HepG2 (cell line): ENCODE data around the gene MRS2. TPM values are rescaled to one million over a fixed set of nuclear protein-coding genes. Genes with fewer than 3 reads are reported as not detected.
A peak's percentile ranks its signal among the peaks of the same experiment; 100 is the strongest.

ENCODE experiments used
- ARID4A ChIP-seq: sonication (generic); formaldehyde crosslinking; IDR thresholded peaks from 2 replicates; pipeline ENCODE4 v1.5.0; 2020; ENCODE audit warnings: mild to moderate bottlenecking, missing genetic modification reagents, borderline replicate concordance
- GATAD2A ChIP-seq: IDR thresholded peaks from 2 replicates; pipeline ENCODE4 v1.6.1; 2016
- GRHL1 ChIP-seq: sonication (generic); formaldehyde crosslinking; conservative IDR thresholded peaks from 2 replicates; pipeline ENCODE4 v1.8.0; 2022; ENCODE audit warnings: missing genetic modification reagents
- HDAC2 ChIP-seq: sonication (generic); formaldehyde crosslinking; IDR thresholded peaks from 2 replicates; pipeline ENCODE4 v1.4.0; 2020; ENCODE audit warnings: missing genetic modification reagents
- KLF13 ChIP-seq: sonication (generic); formaldehyde crosslinking; IDR thresholded peaks from 2 replicates; pipeline ENCODE4 v1.4.0; 2020; ENCODE audit warnings: mild to moderate bottlenecking, missing genetic modification reagents
- KLF15 ChIP-seq: sonication (generic); formaldehyde crosslinking; IDR thresholded peaks from 2 replicates; pipeline ENCODE4 v1.8.1; 2023; ENCODE audit warnings: borderline replicate concordance, mild to moderate bottlenecking, inconsistent platforms, missing genetic modification reagents, mixed read lengths
- PHF5A ChIP-seq: IDR thresholded peaks from one replicate; pipeline ENCODE4 v1.6.1; 2018; ENCODE audit warnings: low read depth, missing genetic modification reagents; ENCODE audit not compliant: unreplicated experiment
- REL ChIP-seq: sonication (generic); formaldehyde crosslinking; conservative IDR thresholded peaks from 2 replicates; pipeline ENCODE4 v1.8.0; 2022; ENCODE audit warnings: mild to moderate bottlenecking, missing genetic modification reagents, moderate library complexity
- SKIL ChIP-seq: sonication (generic); formaldehyde crosslinking; IDR thresholded peaks from 2 replicates; pipeline ENCODE4 v1.8.0; 2022; ENCODE audit warnings: missing genetic modification reagents, mild to moderate bottlenecking, moderate library complexity, borderline replicate concordance
- SNAPC2 ChIP-seq: sonication (generic); formaldehyde crosslinking; IDR thresholded peaks from 2 replicates; pipeline ENCODE4 v1.8.1; 2022; ENCODE audit warnings: mild to moderate bottlenecking, missing genetic modification reagents
- SRY ChIP-seq: sonication (generic); formaldehyde crosslinking; IDR thresholded peaks from 2 replicates; pipeline ENCODE4 v1.8.0; 2022; ENCODE audit warnings: mild to moderate bottlenecking, missing genetic modification reagents
- TEAD3 ChIP-seq: optimal IDR thresholded peaks from 2 replicates; pipeline ENCODE3; 2016; ENCODE audit warnings: borderline replicate concordance
- THAP11 ChIP-seq: IDR thresholded peaks from 2 replicates; pipeline ENCODE4 v1.6.1; 2016; ENCODE audit warnings: missing biosample characterization, missing genetic modification reagents
- TMF1 ChIP-seq: sonication (generic); formaldehyde crosslinking; IDR thresholded peaks from 2 replicates; pipeline ENCODE4 v1.8.1; 2022; ENCODE audit warnings: low read depth, missing genetic modification reagents
- ZBTB7A ChIP-seq: sonication (generic); formaldehyde crosslinking; IDR thresholded peaks from 2 replicates; pipeline ENCODE4 v1.8.0; 2022; ENCODE audit warnings: mild to moderate bottlenecking, missing genetic modification reagents
- ZFP37 ChIP-seq: sonication (generic); formaldehyde crosslinking; IDR thresholded peaks from 2 replicates; pipeline ENCODE4 v1.4.0; 2020; ENCODE audit warnings: missing genetic modification reagents, borderline replicate concordance
- ZNF577 ChIP-seq: sonication (generic); formaldehyde crosslinking; IDR thresholded peaks from 2 replicates; pipeline ENCODE4 v1.4.0; 2020; ENCODE audit warnings: mild to moderate bottlenecking, low read depth, missing genetic modification reagents, borderline replicate concordance
- ZNF720 ChIP-seq: sonication (generic); formaldehyde crosslinking; IDR thresholded peaks from 2 replicates; pipeline ENCODE4 v1.4.0; 2020; ENCODE audit warnings: missing genetic modification reagents
- ZUFSP ChIP-seq: sonication (generic); formaldehyde crosslinking; IDR thresholded peaks from 2 replicates; pipeline ENCODE4 v1.9.0; 2021; ENCODE audit warnings: missing genetic modification reagents, mild to moderate bottlenecking, borderline replicate concordance
- polyA plus RNA-seq, 8 experiments: library from polyadenylated mRNA; depleted of rRNA in 3 of 8; stranded (reverse) in 7 of 8; unstranded in 1 of 8; fragments of >200 nt; fragmentation: Illumina TruSeq in 4 of 8; extraction: Trizol in 4 of 8; gene quantifications; 2 replicates each; pipeline versions ENCODE4 v1.2.1 to v1.2.3, GENCODE V29; 2011 to 2016; ENCODE audit warnings: low read depth in 4 of 8, missing spikeins in 1 of 8, mixed read lengths in 1 of 8; ENCODE audit not compliant: insufficient read depth in 1 of 8
- total RNA-seq, 5 experiments: library from RNA; depleted of rRNA; stranded (reverse); fragments of >200 nt; fragmentation: Illumina TruSeq; extraction: Trizol; gene quantifications; 2 replicates each; pipeline ENCODE4 v1.2.3, GENCODE V29; 2016; ENCODE audit warnings: low read depth in 1 of 5

The MRS2 gene
- total and polyA plus RNA-seq, 2 of the 13 experiments (the other 11 are each of a cell fraction or from before 2014, with no cell fraction given) = 31.1 to 83.8 TPM

GRCh38 chr6:24385536-24386269 is 17.0 kb upstream of the MRS2 start (continued):
- TF ChIP-seq ZNF720 (CRISPR knock-in tag) (no peak), ARID4A (CRISPR knock-in tag) (peak; percentile 55; the same call in 1 of the 2 replicates), GATAD2A (CRISPR knock-in tag) (peak; percentile 98), SNAPC2 (CRISPR knock-in tag) (peak; percentile 66; the same call in 1 of the 2 replicates), ZNF577 (CRISPR knock-in tag) (0 out of 2 replicates have a peak, but pooled peaks have one; percentile 77), SRY (no peak; the same call in 1 of the 2 replicates), ZBTB7A (CRISPR knock-in tag) (peak; percentile 65; the same call in 1 of the 2 replicates), ZUFSP (CRISPR knock-in tag) (no peak), SKIL (peak; percentile 79; the same call in 1 of the 2 replicates), HDAC2 (CRISPR knock-in tag) (peak; percentile 95), GRHL1 (CRISPR knock-in tag) (no peak), PHF5A (no peak), ZFP37 (CRISPR knock-in tag) (no peak), KLF15 (CRISPR knock-in tag) (no peak), REL (CRISPR knock-in tag) (no peak), TMF1 (CRISPR knock-in tag) (no peak), THAP11 (peak; percentile 74), TEAD3 (CRISPR knock-in tag) (peak; percentile 91), KLF13 (no peak)
